ENCODE results near the gene LAT.
"Not testable (repeated sequence)": the region's sequence is repeated elsewhere in the genome, so short reads cannot be mapped to it uniquely, and the experiment has no call there.

GRCh38 chr16:29004496-29005139 is 19.8 kb downstream of the LAT start:
- TF ChIP-seq TAF1 (IDR thresholded peaks at IDR 0.05; ENCODE audit: low read depth); CTCF (IDR thresholded peaks at IDR 0.05; ENCODE audit: poor library complexity, severe bottlenecking); POLR2AphosphoS5 (IDR thresholded peaks at IDR 0.05); REST (IDR thresholded peaks at IDR 0.05; ENCODE audit: borderline replicate concordance); MXI1 (conservative IDR thresholded peaks at IDR 0.05; ENCODE audit: poor library complexity, severe bottlenecking); EZH2 (IDR thresholded peaks at IDR 0.05; ENCODE audit: borderline replicate concordance, insufficient read depth, low read length, poor library complexity, severe bottlenecking): not testable (repeated sequence)

Measured in neural cell (in vitro differentiated cells).